ENCODE results near the gene CPXM1.

Gene CPXM1

GRCh38 chr20:2763186-2763585 is 37.2 kb downstream of the CPXM1 start:
- DNase-seq (ENCODE audit: low read depth in 2 of 2) = no peak

- no peak for DNase-seq (ENCODE audit: low read depth in 2 of 2)
Observed at GRCh38 chr20:2762578-2763131, 37.8 kb downstream of the CPXM1 start.

GRCh38 chr20:2761885-2762284 is 38.5 kb downstream of the CPXM1 start:
- DNase-seq (ENCODE audit: low read depth in 2 of 2) = no peak

- no peak for DNase-seq (ENCODE audit: low read depth in 2 of 2)
Observed at GRCh38 chr20:2760952-2761305, 39.5 kb downstream of the CPXM1 start.

GRCh38 chr20:2760297-2760951 is 40.0 kb downstream of the CPXM1 start:
- no peak for DNase-seq (ENCODE audit: low read depth in 2 of 2)

GRCh38 chr20:2759603-2760296 is 40.7 kb downstream of the CPXM1 start:
- no peak for DNase-seq (ENCODE audit: low read depth in 2 of 2)

- DNase-seq (ENCODE audit: low read depth in 2 of 2) = no peak
Observed at GRCh38 chr20:2759143-2759542, 41.3 kb downstream of the CPXM1 start.

GRCh38 chr20:2757969-2758368 is 42.5 kb downstream of the CPXM1 start:
- no peak for DNase-seq (ENCODE audit: low read depth in 2 of 2)

- no peak for DNase-seq (ENCODE audit: low read depth in 2 of 2)
Observed at GRCh38 chr20:2757001-2757400, 43.4 kb downstream of the CPXM1 start.

- DNase-seq (ENCODE audit: low read depth in 2 of 2) = no peak
Observed at GRCh38 chr20:2756056-2756611, 44.3 kb downstream of the CPXM1 start.

- no peak for DNase-seq (ENCODE audit: low read depth in 2 of 2)
Observed at GRCh38 chr20:2755451-2756055, 44.9 kb downstream of the CPXM1 start.

- DNase-seq (ENCODE audit: low read depth in 2 of 2) = no peak
Observed at GRCh38 chr20:2754424-2754823, 46.0 kb downstream of the CPXM1 start.

GRCh38 chr20:2753461-2754040 is 46.9 kb downstream of the CPXM1 start:
- no peak for DNase-seq (ENCODE audit: low read depth in 2 of 2)

- no peak for DNase-seq (ENCODE audit: low read depth in 2 of 2)
Observed at GRCh38 chr20:2752567-2753460, 47.6 kb downstream of the CPXM1 start.

- DNase-seq (ENCODE audit: low read depth in 2 of 2) = no peak
Observed at GRCh38 chr20:2751878-2752566, 48.4 kb downstream of the CPXM1 start.

GRCh38 chr20:2751347-2751877 is 49.0 kb downstream of the CPXM1 start:
- DNase-seq (ENCODE audit: low read depth in 2 of 2) = no peak

GRCh38 chr20:2750491-2751251 is 49.8 kb downstream of the CPXM1 start:
- no peak for DNase-seq (ENCODE audit: low read depth in 2 of 2)

- no peak for DNase-seq (ENCODE audit: low read depth in 2 of 2)
Observed at GRCh38 chr20:2749951-2750490, 50.4 kb downstream of the CPXM1 start.

- DNase-seq (ENCODE audit: low read depth in 2 of 2) = no peak
Observed at GRCh38 chr20:2749343-2749950, 51.0 kb downstream of the CPXM1 start.

Measured in stimulated activated CD4-positive, alpha-beta T cell treated with anti-CD3 and anti-CD28 coated beads, Interleukin-15, amount 100 ng/mL, for 48 hours (primary cell).